GM23338 (cell line): ENCODE measurements around the gene CCN6. TPM values are rescaled to one million over a fixed set of nuclear protein-coding genes. Genes with fewer than 3 reads are reported as not detected.

ENCODE experiments used
- ATAC-seq: fragments of 200-7000 bp; cut with Tn5 transposase; 3 replicates; pipeline ENCODE4 v1.9.1; 2020
- DNase-seq: peaks from one replicate; pipeline ENCODE4 v3.0.0-alpha.2; 2015; ENCODE audit warnings: low spot score
- H2AFZ ChIP-seq: fragments of 200-600 bp; sonication (generic); 2 replicates; pipeline ENCODE4 v1.8.0; 2016; ENCODE audit warnings: antibody characterized with exemption, mild to moderate bottlenecking, moderate library complexity
- H3F3A ChIP-seq: fragments of 200-600 bp; sonication (generic); replicated peaks from 2 replicates; pipeline ENCODE4 v1.8.0; 2017; ENCODE audit warnings: antibody characterized with exemption, mixed run types, low read depth
- H3K27ac ChIP-seq: fragments of 200-600 bp; sonication (generic); 2 replicates; pipeline ENCODE4 v1.6.1; 2016; ENCODE audit warnings: low read depth
- H3K27me3 ChIP-seq: fragments of 200-600 bp; sonication (generic); 2 replicates; pipeline ENCODE4 v1.8.0; 2016; ENCODE audit warnings: mild to moderate bottlenecking, mixed run types, moderate library complexity; ENCODE audit not compliant: insufficient read depth
- H3K36me3 ChIP-seq: fragments of 200-600 bp; sonication (generic); 2 replicates; pipeline ENCODE4 v1.8.0; 2016; ENCODE audit warnings: mild to moderate bottlenecking; ENCODE audit not compliant: insufficient read depth
- H3K4me1 ChIP-seq: fragments of 200-600 bp; sonication (generic); 2 replicates; pipeline ENCODE4 v1.8.0; 2016; ENCODE audit warnings: mild to moderate bottlenecking, moderate library complexity; ENCODE audit not compliant: insufficient read depth
- H3K4me2 ChIP-seq: fragments of 200-600 bp; sonication (generic); 2 replicates; pipeline ENCODE4 v1.7.1; 2017; ENCODE audit warnings: mixed run types
- H3K4me3 ChIP-seq: fragments of 200-600 bp; sonication (generic); 2 replicates; pipeline ENCODE4 v1.6.1; 2016; ENCODE audit warnings: mixed run types
- H3K79me2 ChIP-seq: fragments of 200-600 bp; sonication (generic); replicated peaks from 2 replicates; pipeline ENCODE4 v1.8.0; 2017; ENCODE audit warnings: mild to moderate bottlenecking; ENCODE audit not compliant: insufficient read depth
- H3K9me2 ChIP-seq: fragments of 200-600 bp; sonication (generic); 2 replicates; pipeline ENCODE4 v1.8.0; 2017; ENCODE audit not compliant: insufficient read depth
- H4K20me1 ChIP-seq: fragments of 200-600 bp; sonication (generic); replicated peaks from 2 replicates; pipeline ENCODE4 v1.8.0; 2017; ENCODE audit warnings: mild to moderate bottlenecking; ENCODE audit not compliant: insufficient read depth
- H3K27ac Mint-ChIP-seq: 2 replicates; pipeline ENCODE4 v1.8.0; 2020; ENCODE audit warnings: inconsistent platforms, mild to moderate bottlenecking, moderate library complexity, mixed read lengths
- H3K27me3 Mint-ChIP-seq: 3 replicates; pipeline ENCODE4 v1.8.0; 2022; ENCODE audit warnings: low read depth, mild to moderate bottlenecking, moderate library complexity, mixed read lengths, inconsistent platforms; ENCODE audit not compliant: insufficient read depth, poor library complexity
- H3K36me3 Mint-ChIP-seq: 3 replicates; pipeline ENCODE4 v1.8.0; 2021; ENCODE audit warnings: low read depth, mild to moderate bottlenecking, inconsistent platforms, moderate library complexity, mixed read lengths
- H3K4me1 Mint-ChIP-seq: 3 replicates; pipeline ENCODE4 v1.8.0; 2020; ENCODE audit warnings: mild to moderate bottlenecking, inconsistent platforms, mixed read lengths
- H3K4me3 Mint-ChIP-seq: 3 replicates; pipeline ENCODE4 v1.8.0; 2021; ENCODE audit warnings: moderate library complexity, mild to moderate bottlenecking, inconsistent platforms, mixed read lengths
- H3K9me3 Mint-ChIP-seq: 3 replicates; pipeline ENCODE4 v1.8.0; 2020; ENCODE audit warnings: moderate library complexity, mild to moderate bottlenecking, inconsistent platforms, mixed read lengths
- CREB1 ChIP-seq: fragments of 250-450 bp; sonication (Bioruptor Pico); IDR thresholded peaks from 2 replicates; pipeline ENCODE4 v1.5.0; 2020; ENCODE audit warnings: low read depth, mild to moderate bottlenecking, moderate library complexity
- CTCF ChIP-seq, 2 experiments: fragments of 200-600 bp in 1 of 2; sonication (generic) in 1 of 2; conservative IDR thresholded peaks; 2 replicates each; pipeline versions ENCODE4 v1.5.1 to v1.6.1; 2016 to 2017; ENCODE audit warnings: antibody characterized with exemption in 2 of 2, low read depth in 2 of 2, mild to moderate bottlenecking in 2 of 2, moderate library complexity in 1 of 2
- ETS1 ChIP-seq: IDR thresholded peaks from 2 replicates; pipeline ENCODE4 v1.6.1; 2016; ENCODE audit warnings: antibody characterized with exemption
- EZH2 ChIP-seq: fragments of 200-600 bp; sonication (generic); IDR thresholded peaks from one replicate; pipeline ENCODE4 v1.8.0; 2017; ENCODE audit warnings: antibody characterized with exemption, mild to moderate bottlenecking, low read depth; ENCODE audit not compliant: unreplicated experiment
- EZH2phosphoT487 ChIP-seq: fragments of 200-600 bp; sonication (generic); IDR thresholded peaks from one replicate; pipeline ENCODE4 v1.8.1; 2018; ENCODE audit warnings: antibody characterized with exemption; ENCODE audit not compliant: unreplicated experiment
- JUNB ChIP-seq: IDR thresholded peaks from one replicate; pipeline ENCODE4 v1.6.1; 2016; ENCODE audit warnings: antibody characterized with exemption; ENCODE audit not compliant: unreplicated experiment
- NANOG ChIP-seq: IDR thresholded peaks from 2 replicates; pipeline ENCODE4 v1.6.1; 2016; ENCODE audit warnings: antibody characterized with exemption, borderline replicate concordance
- POLR2AphosphoS5 ChIP-seq: IDR thresholded peaks from 2 replicates; pipeline ENCODE4 v1.6.1; 2016; ENCODE audit warnings: antibody characterized with exemption, low read depth
- REST ChIP-seq: IDR thresholded peaks from one replicate; pipeline ENCODE4 v1.6.1; 2018; ENCODE audit warnings: antibody characterized with exemption; ENCODE audit not compliant: unreplicated experiment
- STAT1 ChIP-seq: IDR thresholded peaks from one replicate; pipeline ENCODE4 v1.6.1; 2016; ENCODE audit warnings: antibody characterized with exemption; ENCODE audit not compliant: unreplicated experiment
- ZNF114 ChIP-seq: fragments of 250-450 bp; sonication (Bioruptor Pico); IDR thresholded peaks from 2 replicates; pipeline ENCODE4 v1.5.0; 2020; ENCODE audit warnings: mild to moderate bottlenecking, moderate library complexity
- ZNF331 ChIP-seq: fragments of 250-450 bp; sonication (Bioruptor Pico); IDR thresholded peaks from 2 replicates; pipeline ENCODE4 v1.5.0; 2020; ENCODE audit warnings: low read depth, mild to moderate bottlenecking, moderate library complexity
- ZNF462 ChIP-seq: fragments of 250-450 bp; sonication (Bioruptor Pico); IDR thresholded peaks from 2 replicates; pipeline ENCODE4 v1.5.0; 2020; ENCODE audit warnings: mild to moderate bottlenecking, moderate library complexity
- polyA plus RNA-seq: library from polyadenylated mRNA; unstranded; fragments of >200 nt; fragmentation: Nextera tagmentation; extraction: Ambion mirVana; gene quantifications from 2 replicates; pipeline ENCODE4 v1.2.1, GENCODE V29; 2016
- total RNA-seq: library from RNA; depleted of rRNA; stranded (reverse); fragments of >200 nt; shearing (Covaris generic); gene quantifications from 2 replicates; pipeline ENCODE4 v1.2.3, GENCODE V29; 2014

The CCN6 gene
- total and polyA plus RNA-seq, 2 experiments from 2014 or later, result 0.65 TPM; not detected in 1

GRCh38 chr6:112041535-112041934 lies 12.4 kb upstream of the CCN6 start:
- H3K36me3 ChIP-seq, result no peaks in the 10 kb centered on the region
- H3K9me3 Mint-ChIP-seq, result 0 out of 3 replicates have a peak, but pooled peaks cover 2% of the 10 kb centered on the region
- H4K20me1 ChIP-seq, result no peaks in the 10 kb centered on the region
- H3K4me2 ChIP-seq, result no peak overlapping the region
- no peaks in the 10 kb centered on the region for H3K36me3 Mint-ChIP-seq
- no peak for TF ChIP-seq EZH2
- no peak for TF ChIP-seq JUNB
- no peak for TF ChIP-seq POLR2AphosphoS5
- TF ChIP-seq EZH2phosphoT487, result no peak
- no peak for TF ChIP-seq CREB1 (CRISPR knock-in tag)
- TF ChIP-seq NANOG, result no peak
- no peak for TF ChIP-seq REST
- no peak for TF ChIP-seq STAT1
- no peak for TF ChIP-seq CTCF (conservative IDR thresholded peaks at IDR 0.05; ENCODE audit: low read depth in 2 of 2)
- no peak for TF ChIP-seq ZNF462 (CRISPR knock-in tag)
- no peak for TF ChIP-seq ZNF114 (CRISPR knock-in tag)
- TF ChIP-seq ZNF331, result no peak
- no peak for TF ChIP-seq ETS1
- peaks cover 17% of the 10 kb centered on the region for H3K4me1 Mint-ChIP-seq
- H3K27me3 Mint-ChIP-seq, result peaks cover 1% of the 10 kb centered on the region
- no peaks in the 10 kb centered on the region for H3K79me2 ChIP-seq
- H2AFZ ChIP-seq, result peak overlapping the region; percentile 39; the same call in 1 of the 2 replicates
- H3F3A ChIP-seq, result no peaks in the 10 kb centered on the region
- no peak overlapping the region for H3K4me3 ChIP-seq
- peaks cover 3% of the 10 kb centered on the region; the same call in 1 of the 2 replicates for H3K9me2 ChIP-seq
- no peak overlapping the region for H3K27ac ChIP-seq
- H3K4me1 ChIP-seq, result 0 out of 2 replicates have a peak, but pooled peaks cover 3% of the 10 kb centered on the region
- ATAC-seq (no peak), DNase-seq (peak; percentile 34)
- H3K4me3 Mint-ChIP-seq, result no peak overlapping the region
- no peak overlapping the region for H3K27ac Mint-ChIP-seq
- no peaks in the 10 kb centered on the region for H3K27me3 ChIP-seq
